HepG2 (cell line): ENCODE measurements around the gene MREG. TPM values are rescaled to one million over a fixed set of nuclear protein-coding genes. Genes with fewer than 3 reads are reported as not detected.

Experiments used
- ATAC-seq: fragments of 200-7000 bp; cut with Tn5 transposase; 3 replicates; pipeline ENCODE4 v1.9.1; 2020; ENCODE audit warnings: mild to moderate bottlenecking, moderate library complexity
- BruUV-seq: library from RNA; stranded (reverse); fragments of 400-500 nt; replicated peaks from 2 replicates; lab custom pipeline; 2021; lab: Mats Ljungman, UMichigan
- CTCF ChIA-PET: fragments of 300-600 bp; formaldehyde crosslinking; extraction: SDS; loops from one replicate; lab custom pipeline; 2021; ENCODE audit warnings: low total read pairs, inconsistent platforms, low intra/inter-chr PET ratio; lab: Yijun Ruan, JAX
- POLR2A ChIA-PET: fragments of 350-600 bp; sonication (Branson Sonifier 250); formaldehyde crosslinking; loops from one replicate; lab custom pipeline; 2020; ENCODE audit warnings: antibody characterized with exemption, inconsistent platforms; lab: Yijun Ruan, JAX
- DNase-seq: peaks from one replicate; pipeline ENCODE4 v3.0.0-alpha.2; 2015; ENCODE audit warnings: low spot score
- FAIRE-seq: peaks from 3 replicates; lab custom pipeline; 2011; peaks lifted over from hg19 to GRCh38; lab: Jason Lieb, UNC
- H2AFZ ChIP-seq: one replicate; pipeline ENCODE4 v1.6.1; 2011; ENCODE audit warnings: low read length, inconsistent platforms
- H3K27ac ChIP-seq: fragments of 300-600 bp; 3 replicates; pipeline ENCODE4 v1.8.0; 2011; ENCODE audit warnings: mixed run types, mild to moderate bottlenecking, mixed read lengths, low read length, inconsistent platforms; ENCODE audit not compliant: insufficient read depth; ENCODE audit errors: extremely low read length
- H3K27me3 ChIP-seq, 2 experiments: fragments of 200-600 bp in 1 of 2; 2 replicates in 1 of 2; 3 replicates in 1 of 2; pipeline versions ENCODE4 v1.6.0 to v1.8.0; 2011; ENCODE audit warnings: low read length in 2 of 2, mild to moderate bottlenecking in 2 of 2, moderate library complexity in 2 of 2, inconsistent platforms in 1 of 2; ENCODE audit not compliant: insufficient read depth in 2 of 2, control insufficient read depth in 1 of 2
- H3K36me3 ChIP-seq, 2 experiments: fragments of 200-600 bp in 1 of 2; replicated peaks in 1 of 2; 2 replicates in 1 of 2; 3 replicates in 1 of 2; pipeline versions ENCODE4 v1.5.1 to v1.8.0; 2011; ENCODE audit warnings: low read length in 2 of 2, inconsistent platforms in 1 of 2; ENCODE audit not compliant: insufficient read depth in 2 of 2, control insufficient read depth in 1 of 2
- H3K4me1 ChIP-seq: 2 replicates; pipeline ENCODE4 v1.5.1; 2012; ENCODE audit warnings: low read length, inconsistent platforms; ENCODE audit not compliant: insufficient read depth
- H3K4me2 ChIP-seq: 2 replicates; pipeline ENCODE4 v1.6.0; 2011; ENCODE audit warnings: low read depth, low read length, inconsistent platforms
- H3K4me3 ChIP-seq, 3 experiments: fragments of 200-600 bp in 1 of 3; sonication (generic), shearing (Covaris generic) in 1 of 3; replicated peaks in 1 of 3; 2 replicates each; pipeline ENCODE4 v1.5.1; 2011 to 2016; ENCODE audit warnings: low read length in 3 of 3, inconsistent platforms in 2 of 3, low read depth in 2 of 3, mild to moderate bottlenecking in 2 of 3, control low read depth in 1 of 3, mixed read lengths in 1 of 3; ENCODE audit not compliant: insufficient read depth in 1 of 3
- H3K79me2 ChIP-seq: one replicate; pipeline ENCODE4 v1.6.1; 2011; ENCODE audit warnings: low read length, inconsistent platforms; ENCODE audit not compliant: insufficient read depth
- H3K9ac ChIP-seq: 2 replicates; pipeline ENCODE4 v1.6.0; 2011; ENCODE audit warnings: mild to moderate bottlenecking, low read depth, low read length, inconsistent platforms; ENCODE audit not compliant: insufficient read depth
- H3K9me3 ChIP-seq: 2 replicates; pipeline ENCODE4 v1.5.1; 2012; ENCODE audit warnings: mild to moderate bottlenecking, low read length
- H4K20me1 ChIP-seq: 2 replicates; pipeline ENCODE4 v1.6.0; 2011; ENCODE audit warnings: inconsistent platforms, mild to moderate bottlenecking, low read length, moderate library complexity; ENCODE audit not compliant: insufficient read depth
- ARID3A ChIP-seq: IDR thresholded peaks from 2 replicates; pipeline ENCODE4 v1.6.1; 2012; ENCODE audit warnings: low read depth, low read length, improper control_type of control experiment
- BHLHE40 ChIP-seq: IDR thresholded peaks from 2 replicates; pipeline ENCODE4 v1.6.1; 2011; ENCODE audit warnings: low read length, improper control_type of control experiment
- EHMT2 ChIP-seq: fragments of 200-600 bp; sonication (generic); IDR thresholded peaks from 2 replicates; pipeline ENCODE4 v1.7.0; 2017; ENCODE audit warnings: antibody characterized with exemption, low read depth, low read length, borderline replicate concordance
- NCOA1 ChIP-seq: sonication (generic); formaldehyde crosslinking; IDR thresholded peaks from 2 replicates; pipeline ENCODE4 v1.9.0; 2021; ENCODE audit warnings: missing genetic modification reagents
- POLR2AphosphoS5 ChIP-seq: IDR thresholded peaks from 2 replicates; pipeline ENCODE4 v1.6.1; 2012; ENCODE audit warnings: low read depth, low read length
- SMYD3 ChIP-seq: sonication (generic); formaldehyde crosslinking; IDR thresholded peaks from 2 replicates; pipeline ENCODE4 v1.8.1; 2023; ENCODE audit warnings: mild to moderate bottlenecking, missing genetic modification reagents
- TRIM24 ChIP-seq: sonication (generic); formaldehyde crosslinking; IDR thresholded peaks from 2 replicates; pipeline ENCODE4 v1.8.0; 2022; ENCODE audit warnings: mild to moderate bottlenecking, missing genetic modification reagents
- ZNF17 ChIP-seq: sonication (generic); formaldehyde crosslinking; IDR thresholded peaks from 2 replicates; pipeline ENCODE4 v1.5.0; 2020; ENCODE audit warnings: mild to moderate bottlenecking, missing genetic modification reagents
- ZNF230 ChIP-seq: sonication (generic); formaldehyde crosslinking; IDR thresholded peaks from 2 replicates; pipeline ENCODE4 v1.4.0; 2020; ENCODE audit warnings: mild to moderate bottlenecking, missing genetic modification reagents
- WGBS: methylation state at CpG from one replicate; pipeline ENCODE4 v1.1.6; 2017; ENCODE audit warnings: low lambda C conversion rate; 5-methylcytosine and 5-hydroxymethylcytosine counted together
- in situ Hi-C: cut with HindIII; loops from 2 replicates; pipeline ENCODE4 v1.10.0; 2017; ENCODE audit warnings: low pct_unique_long_range_greater_than_20kb; ENCODE audit not compliant: extremely low pct_ligation_motif_present
- intact Hi-C: fragments of 100-400 bp; cut with micrococcal nuclease; formaldehyde crosslinking; loops from one replicate; pipeline ENCODE4 v1.10.0; 2022; ENCODE audit not compliant: unreplicated experiment
- polyA plus RNA-seq, 8 experiments: library from polyadenylated mRNA; depleted of rRNA in 3 of 8; stranded (reverse) in 7 of 8; unstranded in 1 of 8; fragments of >200 nt; fragmentation: Illumina TruSeq in 4 of 8; extraction: Trizol in 4 of 8; gene quantifications; 2 replicates each; pipeline versions ENCODE4 v1.2.1 to v1.2.3, GENCODE V29; 2011 to 2016; ENCODE audit warnings: low read depth in 4 of 8, missing spikeins in 1 of 8, mixed read lengths in 1 of 8; ENCODE audit not compliant: insufficient read depth in 1 of 8
- total RNA-seq, 5 experiments: library from RNA; depleted of rRNA; stranded (reverse); fragments of >200 nt; fragmentation: Illumina TruSeq; extraction: Trizol; gene quantifications; 2 replicates each; pipeline ENCODE4 v1.2.3, GENCODE V29; 2016; ENCODE audit warnings: low read depth in 1 of 5
- TF ChIP-seq, protein P1 (sequence below): sonication (generic); formaldehyde crosslinking; IDR thresholded peaks from 2 replicates; pipeline ENCODE4; 2020; ENCODE audit warnings: missing genetic modification reagents, mild to moderate bottlenecking, borderline replicate concordance

The MREG gene
- total and polyA plus RNA-seq, 2 of the 13 experiments (the other 11 are each of a cell fraction or from before 2014, with no cell fraction given): 7.5 to 23.3 TPM

GRCh38 chr2:216059233-216059834, 46.0 kb upstream of the MREG start:
- H3K9me3 ChIP-seq: no peaks in the 10 kb centered on the region
- H3K27me3 ChIP-seq: no peaks in the 10 kb centered on the region
- ATAC-seq (peak; percentile 22; the same call in 2 of the 3 replicates), FAIRE-seq (no peak), DNase-seq (no peak)
- in situ Hi-C loops (no loop called here), intact Hi-C loops (no loop called here)
- ChIA-PET CTCF (no interaction called here), POLR2A (interaction anchor here (1.2 to 1.4 kb wide), 2 partner anchors 12 to 25 kb away, joined by 3 to 4 read pairs; no protein-coding TSS in a partner anchor)
- H3K4me1 ChIP-seq: peaks cover 35% of the 10 kb centered on the region
- BruUV-seq: TSS peak; percentile 5
- TF ChIP-seq POLR2AphosphoS5 (no peak), BHLHE40 (no peak), NCOA1 (no peak), ZNF230 (no peak), ARID3A (peak; percentile 15; the same call in 1 of the 2 replicates), TRIM24 (CRISPR knock-in tag) (no peak), EHMT2 (no peak), SMYD3 (CRISPR knock-in tag) (0 out of 2 replicates have a peak, but pooled peaks have one; percentile 40), ZNF17 (no peak)
- TF ChIP-seq, protein P1, sequence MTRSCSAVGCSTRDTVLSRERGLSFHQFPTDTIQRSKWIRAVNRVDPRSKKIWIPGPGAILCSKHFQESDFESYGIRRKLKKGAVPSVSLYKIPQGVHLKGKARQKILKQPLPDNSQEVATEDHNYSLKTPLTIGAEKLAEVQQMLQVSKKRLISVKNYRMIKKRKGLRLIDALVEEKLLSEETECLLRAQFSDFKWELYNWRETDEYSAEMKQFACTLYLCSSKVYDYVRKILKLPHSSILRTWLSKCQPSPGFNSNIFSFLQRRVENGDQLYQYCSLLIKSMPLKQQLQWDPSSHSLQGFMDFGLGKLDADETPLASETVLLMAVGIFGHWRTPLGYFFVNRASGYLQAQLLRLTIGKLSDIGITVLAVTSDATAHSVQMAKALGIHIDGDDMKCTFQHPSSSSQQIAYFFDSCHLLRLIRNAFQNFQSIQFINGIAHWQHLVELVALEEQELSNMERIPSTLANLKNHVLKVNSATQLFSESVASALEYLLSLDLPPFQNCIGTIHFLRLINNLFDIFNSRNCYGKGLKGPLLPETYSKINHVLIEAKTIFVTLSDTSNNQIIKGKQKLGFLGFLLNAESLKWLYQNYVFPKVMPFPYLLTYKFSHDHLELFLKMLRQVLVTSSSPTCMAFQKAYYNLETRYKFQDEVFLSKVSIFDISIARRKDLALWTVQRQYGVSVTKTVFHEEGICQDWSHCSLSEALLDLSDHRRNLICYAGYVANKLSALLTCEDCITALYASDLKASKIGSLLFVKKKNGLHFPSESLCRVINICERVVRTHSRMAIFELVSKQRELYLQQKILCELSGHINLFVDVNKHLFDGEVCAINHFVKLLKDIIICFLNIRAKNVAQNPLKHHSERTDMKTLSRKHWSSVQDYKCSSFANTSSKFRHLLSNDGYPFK: no peak
- no peak overlapping the region for H3K4me2 ChIP-seq
- peaks cover 24 to 55% of the 10 kb centered on the region in 2 experiments for H3K36me3 ChIP-seq
- no peak overlapping the region for H2AFZ ChIP-seq
- no peak overlapping the region for H3K4me3 ChIP-seq
- no peak overlapping the region for H3K27ac ChIP-seq
- no peak overlapping the region for H3K9ac ChIP-seq
- H3K79me2 ChIP-seq: no peaks in the 10 kb centered on the region
- 97% methylated on average over 5 of the region's 5 CpGs for WGBS
- H4K20me1 ChIP-seq: no peaks in the 10 kb centered on the region
